NCI-H345 (cell line): ENCODE results near the gene ARAP2.
"Not testable (repeated sequence)": the region's sequence is repeated elsewhere in the genome, so short reads cannot be mapped to it uniquely, and the experiment has no call there.

Experiments
- DNase-seq: peaks from one replicate; lab custom pipeline; 2025; lab: John Stamatoyannopoulos, UW

The ARAP2 gene

DNA sequence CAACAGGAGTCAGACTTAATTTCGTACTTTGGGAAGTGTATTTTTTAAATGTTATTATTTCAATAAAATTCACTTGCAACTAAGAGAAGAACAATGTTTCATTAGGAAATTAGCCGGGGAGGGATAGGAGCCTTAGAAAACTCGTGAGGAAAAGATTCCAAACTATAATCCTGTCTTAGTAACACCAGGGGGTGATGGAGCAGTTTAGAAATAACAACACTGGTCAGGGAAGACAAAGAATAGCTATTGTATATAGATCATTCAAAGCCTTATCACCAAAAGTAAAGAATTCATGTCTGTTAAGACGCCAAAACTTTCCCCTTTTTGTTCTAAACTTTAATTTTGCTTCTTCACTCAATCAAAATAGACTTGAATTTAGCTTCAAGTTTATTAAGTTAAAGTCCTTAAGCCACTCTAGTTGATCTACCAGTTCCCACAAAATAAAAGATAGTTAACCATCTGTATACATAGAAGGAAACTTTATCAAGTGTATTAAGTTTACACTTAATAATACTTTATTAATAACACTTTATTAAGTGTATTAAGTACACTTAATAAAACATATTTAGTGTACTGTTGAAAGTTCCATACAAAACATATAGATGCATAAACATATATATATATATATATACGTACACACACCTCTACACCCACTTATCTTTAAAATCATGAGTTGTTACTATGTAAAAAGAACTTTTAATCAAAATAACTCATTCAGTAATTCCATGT lies 60.5 kb downstream of the ARAP2 start:
- no peak for DNase-seq

DNA sequence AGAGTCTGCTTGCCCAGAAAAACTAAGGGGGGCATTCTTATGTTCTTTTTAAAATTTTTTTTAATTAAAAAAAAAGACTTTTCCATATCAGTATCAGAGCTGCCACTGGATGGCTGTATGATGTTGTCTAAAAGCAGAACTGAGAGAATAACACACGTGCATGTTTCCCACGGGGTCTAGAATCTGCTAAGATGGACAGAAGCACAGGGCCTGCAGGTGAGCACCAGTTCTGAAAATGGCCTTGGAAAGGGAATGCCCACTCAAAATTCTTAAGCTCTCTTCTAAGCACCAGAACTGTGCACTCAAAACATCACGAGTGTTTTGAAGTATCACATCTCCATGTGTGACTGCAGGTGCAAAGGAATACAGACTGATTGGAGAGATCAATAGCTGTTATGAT lies 61.1 kb downstream of the ARAP2 start:
- no peak for DNase-seq

DNA sequence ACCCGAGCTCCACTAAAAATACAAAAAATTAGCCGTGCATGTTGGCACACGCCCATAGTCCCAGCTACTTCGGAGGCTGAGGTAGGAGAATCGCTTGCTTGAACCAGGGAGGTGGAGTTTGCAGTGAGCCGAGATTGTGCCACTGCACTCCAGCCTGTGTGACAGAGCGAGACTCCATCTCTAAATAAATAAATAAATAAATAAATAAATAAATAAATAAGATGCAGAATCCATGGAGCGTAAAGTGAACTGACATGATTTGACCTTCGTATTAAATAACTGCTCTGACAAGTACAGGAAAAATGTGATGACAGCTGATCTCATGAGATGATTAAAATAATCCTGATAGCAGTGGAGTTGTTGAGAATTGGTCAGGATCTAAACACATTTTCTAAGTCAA lies 62.0 kb downstream of the ARAP2 start:
- not testable (repeated sequence) for DNase-seq

DNA sequence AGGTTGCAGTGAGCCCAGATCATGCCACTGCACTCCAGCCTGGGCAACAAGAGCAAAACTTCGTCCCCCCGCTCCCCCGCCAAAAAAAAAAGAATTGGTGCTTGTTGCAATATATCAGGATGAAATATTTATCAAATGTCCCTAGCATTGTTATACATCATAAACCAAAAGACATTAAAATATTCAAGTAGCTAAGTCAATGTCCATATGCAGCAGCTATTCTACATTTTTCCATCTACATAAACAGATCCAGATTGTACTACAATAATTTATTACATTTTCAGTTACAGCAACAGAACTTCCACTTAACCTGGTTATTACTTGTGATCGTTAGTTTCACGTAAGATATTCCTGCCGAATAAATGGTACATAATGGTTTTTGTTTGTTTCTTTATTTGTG lies 64.1 kb downstream of the ARAP2 start:
- DNase-seq = no peak

DNA sequence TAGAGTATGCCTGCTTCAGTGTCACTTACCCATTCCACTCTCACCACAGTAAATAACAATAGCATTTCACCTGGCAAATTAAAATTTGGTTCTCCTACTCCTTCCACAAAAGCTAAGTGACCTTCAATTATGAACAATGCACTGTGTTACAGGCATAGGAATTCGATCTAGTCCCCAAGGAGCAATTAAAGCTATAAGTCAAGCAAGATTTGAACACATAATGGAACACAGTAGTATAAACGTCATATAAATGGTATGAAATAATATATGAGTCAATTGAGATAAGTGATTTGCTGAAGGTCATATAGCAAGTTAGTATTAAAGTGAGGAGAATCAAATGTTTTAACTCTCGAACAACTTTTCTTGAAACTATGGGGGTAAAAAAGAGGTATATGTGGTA lies 65.8 kb downstream of the ARAP2 start:
- DNase-seq = no peak

DNA sequence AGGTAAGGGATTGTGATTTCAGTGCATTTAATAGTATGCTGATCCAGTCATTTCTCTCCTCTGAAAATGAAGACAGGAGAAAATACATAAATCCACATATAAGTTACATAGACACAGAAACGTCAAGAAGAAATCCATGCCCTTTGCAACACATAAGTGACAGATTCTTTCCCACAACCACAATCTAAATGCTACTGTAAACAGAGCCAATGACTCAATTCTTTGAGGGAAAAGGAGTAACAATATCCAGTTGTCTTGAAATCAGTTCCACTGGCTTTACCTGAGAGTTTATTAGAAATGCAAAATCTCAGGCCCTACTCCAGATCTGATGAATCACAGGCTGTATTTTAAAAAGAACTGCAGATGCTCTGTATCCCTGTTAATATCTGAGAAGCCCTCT lies 66.4 kb downstream of the ARAP2 start:
- no peak for DNase-seq

DNA sequence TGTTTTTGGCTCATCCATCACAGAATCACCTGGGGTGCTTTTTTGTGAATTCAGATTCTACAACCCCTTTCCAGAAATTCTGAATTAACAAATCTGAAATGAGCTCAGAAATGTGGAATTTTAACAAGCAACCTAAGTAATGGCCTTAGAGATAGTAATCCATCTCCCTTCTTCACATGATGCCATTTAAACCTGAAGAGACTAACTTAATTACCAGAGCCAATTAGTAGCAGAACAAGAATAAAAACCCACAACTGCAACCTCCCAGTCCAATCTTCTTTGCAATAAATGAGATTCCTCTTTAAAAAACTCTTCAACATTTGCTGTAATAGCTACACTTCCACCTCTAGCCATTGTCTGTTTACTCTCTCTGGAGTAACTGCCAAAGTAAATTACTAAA lies 69.7 kb downstream of the ARAP2 start:
- DNase-seq = no peak

DNA sequence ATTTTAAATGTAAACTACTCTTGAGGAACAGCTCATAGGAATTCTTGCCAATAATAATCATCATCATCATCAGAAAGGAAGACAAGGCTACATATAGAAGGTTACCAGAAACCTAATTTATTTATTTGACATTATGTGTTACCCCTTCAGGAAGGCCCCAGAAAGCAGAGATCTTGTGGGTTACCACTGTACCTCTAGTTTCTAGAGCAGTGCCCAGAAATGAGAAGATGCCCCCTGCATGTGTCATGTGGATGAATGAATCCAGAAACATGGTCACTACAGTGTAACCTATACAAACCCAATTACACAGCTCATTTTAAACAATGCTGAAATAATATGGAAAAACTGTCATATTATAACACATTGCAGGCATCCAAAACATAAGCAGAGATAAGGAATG lies 70.4 kb downstream of the ARAP2 start:
- no peak for DNase-seq

DNA sequence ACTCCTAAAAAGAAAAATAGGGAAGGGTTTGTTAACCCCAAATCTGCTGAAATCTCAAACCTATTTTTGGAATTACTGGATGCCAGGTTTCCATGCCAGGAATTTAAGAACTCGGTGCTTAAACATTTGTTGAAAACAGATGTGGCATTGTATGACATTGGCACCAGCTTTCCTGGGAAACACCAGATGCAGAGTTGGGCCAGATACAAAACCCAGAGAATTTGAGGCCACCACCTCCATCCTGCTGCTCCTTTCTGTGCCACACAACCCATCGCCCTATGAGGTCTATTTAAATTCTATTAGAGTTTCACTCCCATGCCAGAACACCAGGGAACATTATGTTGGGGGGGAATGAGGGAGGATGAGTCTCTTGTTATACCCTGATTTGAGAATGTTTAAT lies 71.7 kb downstream of the ARAP2 start:
- no peak for DNase-seq

DNA sequence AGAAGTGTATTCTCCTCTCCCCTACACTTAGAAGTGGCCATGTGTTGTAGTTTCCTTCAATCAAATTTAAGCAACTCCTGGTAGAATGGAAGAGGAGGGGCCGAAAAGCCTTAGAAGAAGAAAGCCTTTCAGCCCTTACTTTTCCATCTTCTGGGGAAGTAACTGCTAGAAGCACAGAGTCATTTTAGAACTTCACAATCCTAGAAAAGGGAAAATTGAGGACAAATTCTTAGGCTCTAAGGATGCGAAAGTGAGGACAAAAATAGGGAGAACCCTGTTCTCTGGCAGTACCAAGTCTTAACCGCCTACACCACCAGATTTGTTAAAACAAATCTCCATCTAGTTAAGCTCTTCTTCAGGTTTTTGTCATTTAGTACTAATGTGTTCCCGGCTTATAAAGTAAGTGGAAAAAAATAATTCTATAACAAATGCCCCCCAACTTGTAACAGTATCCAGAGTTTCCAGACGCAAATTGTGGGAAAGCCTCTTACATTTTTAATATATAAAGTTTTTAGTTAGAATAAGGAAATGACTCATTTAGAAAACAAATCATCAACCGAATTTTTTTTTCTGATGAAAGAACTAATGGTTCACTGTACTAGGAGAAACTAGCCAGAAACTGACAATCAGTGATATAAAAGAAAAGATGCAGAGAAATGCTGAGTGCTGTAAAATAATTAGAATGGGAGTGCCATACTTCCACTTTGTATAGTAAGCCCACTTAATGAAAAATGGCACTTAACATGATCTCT lies 76.0 kb downstream of the ARAP2 start:
- no peak for DNase-seq

DNA sequence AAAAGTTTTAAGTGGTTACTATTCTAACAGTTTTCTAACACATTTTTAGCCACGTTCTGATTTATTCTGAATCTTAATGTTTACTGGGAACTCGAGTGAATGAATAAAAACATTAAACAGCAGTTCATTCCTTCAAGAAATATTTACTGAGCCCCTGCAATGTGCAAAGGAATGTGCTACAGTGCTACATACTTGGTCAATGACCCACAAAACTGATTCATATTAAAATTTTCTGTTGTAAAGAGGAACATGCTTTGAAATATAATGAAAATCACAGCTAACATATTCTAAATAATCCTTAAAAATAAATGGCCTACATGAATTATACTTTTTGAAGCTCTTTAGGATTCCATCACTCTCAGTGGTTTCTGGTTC lies 78.7 kb downstream of the ARAP2 start:
- DNase-seq = no peak

DNA sequence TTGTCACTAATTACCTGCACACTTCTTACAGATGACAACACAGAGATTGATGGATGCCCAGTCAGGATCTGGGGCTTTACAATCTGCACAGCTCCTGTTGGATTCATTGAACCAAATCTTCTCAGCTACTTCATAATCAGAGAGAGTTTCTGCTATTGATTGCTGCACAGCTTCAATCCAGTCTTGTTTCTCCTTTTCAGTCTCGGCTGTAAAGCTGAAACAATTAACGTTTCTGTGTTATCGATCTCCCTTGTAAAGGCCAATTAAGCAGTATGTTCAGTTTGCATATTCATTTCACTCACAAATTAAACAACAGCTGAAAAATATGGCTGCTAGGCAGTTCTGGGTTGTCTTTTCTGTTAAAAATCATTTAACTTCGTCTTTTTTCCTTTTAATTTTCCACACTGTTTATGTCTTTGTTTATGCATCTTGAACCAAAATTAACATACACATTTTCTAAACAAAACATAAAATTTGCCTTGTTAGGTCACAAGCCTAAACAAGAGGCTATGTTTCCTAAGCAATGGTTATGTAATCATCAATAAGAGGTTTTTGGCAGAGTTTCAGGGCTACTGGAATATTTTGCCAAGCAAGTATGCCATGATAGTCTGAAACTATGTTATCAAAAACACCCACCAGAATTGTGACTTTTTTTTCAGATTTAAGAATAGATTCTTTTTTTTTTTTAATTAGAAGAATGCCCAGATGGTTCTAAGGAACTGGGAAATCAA lies 79.2 kb downstream of the ARAP2 start:
- DNase-seq = no peak

DNA sequence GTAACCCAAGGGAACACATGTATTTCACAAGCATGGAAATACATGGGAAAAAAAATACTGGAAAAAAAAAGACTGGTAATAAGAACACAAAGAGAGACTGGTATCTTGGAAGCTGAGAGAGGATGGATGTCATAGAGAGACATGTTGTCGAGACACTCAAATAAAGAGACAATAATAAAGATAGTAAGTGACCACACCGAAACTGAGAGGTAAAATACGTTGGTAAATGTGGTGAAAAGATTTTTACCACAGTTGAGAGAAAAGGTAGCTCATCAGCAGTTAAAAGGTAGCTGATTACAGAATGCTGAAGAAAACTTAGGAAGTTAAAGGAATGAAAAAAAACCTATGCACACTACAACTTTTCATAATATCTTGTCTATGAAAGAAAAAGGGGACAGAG lies 81.1 kb downstream of the ARAP2 start:
- DNase-seq = no peak

DNA sequence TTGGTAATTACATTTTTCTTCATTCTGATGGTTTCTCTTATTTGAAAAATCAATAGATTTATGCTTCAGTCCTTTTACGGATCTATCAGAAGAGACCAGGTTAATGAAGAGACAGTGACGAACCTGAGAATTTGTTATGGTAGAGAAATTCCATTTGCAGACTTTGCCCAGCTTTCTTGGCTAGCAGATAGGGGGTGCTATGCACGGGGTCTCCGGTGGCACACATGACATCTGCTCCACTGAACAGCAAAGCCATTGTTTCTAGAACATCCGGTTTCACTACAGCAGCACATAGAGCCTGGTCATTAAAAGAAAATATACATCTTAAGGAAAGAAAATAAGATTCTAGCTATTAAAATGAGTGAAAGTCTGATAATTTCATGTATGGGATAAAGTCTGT lies 85.1 kb downstream of the ARAP2 start:
- DNase-seq = no peak

DNA sequence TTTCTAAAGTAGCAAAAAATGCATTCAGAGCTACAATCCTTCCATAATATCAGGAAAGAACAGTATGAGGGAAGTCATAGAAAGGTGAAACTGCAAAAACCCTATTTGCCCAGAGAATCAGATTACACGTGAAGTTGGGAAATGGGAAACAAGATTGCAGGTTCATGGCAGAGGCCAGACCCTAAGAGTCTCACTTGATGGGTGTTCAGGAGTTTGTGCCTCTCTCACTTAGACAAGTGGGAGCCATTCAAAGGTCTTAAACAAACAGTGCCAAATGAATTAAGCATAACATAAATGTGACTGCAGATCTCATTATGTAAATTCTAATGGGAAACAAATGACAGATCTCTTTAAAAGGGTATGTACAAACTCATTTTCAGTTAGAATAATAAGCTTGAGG lies 91.6 kb downstream of the ARAP2 start:
- peak; percentile 38 for DNase-seq

DNA sequence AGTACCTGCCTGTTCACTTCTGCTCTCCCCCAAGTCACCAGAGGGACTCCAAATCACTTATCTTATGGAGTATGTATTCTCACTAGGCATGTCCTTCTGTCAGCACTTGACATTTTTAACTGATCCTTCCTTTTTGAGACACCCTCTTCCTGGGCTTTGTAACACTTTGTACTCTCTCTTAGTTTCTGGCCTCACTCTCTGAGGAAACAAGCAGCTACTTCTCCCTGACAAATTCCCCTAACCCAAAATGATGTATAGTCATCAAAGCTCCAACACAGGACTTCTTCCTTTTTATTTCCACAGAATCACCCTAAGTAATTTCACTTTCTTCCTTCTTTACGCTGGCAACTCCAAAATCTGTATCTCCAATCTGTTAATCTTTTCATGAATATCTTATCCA lies 101.8 kb downstream of the ARAP2 start:
- no peak for DNase-seq

DNA sequence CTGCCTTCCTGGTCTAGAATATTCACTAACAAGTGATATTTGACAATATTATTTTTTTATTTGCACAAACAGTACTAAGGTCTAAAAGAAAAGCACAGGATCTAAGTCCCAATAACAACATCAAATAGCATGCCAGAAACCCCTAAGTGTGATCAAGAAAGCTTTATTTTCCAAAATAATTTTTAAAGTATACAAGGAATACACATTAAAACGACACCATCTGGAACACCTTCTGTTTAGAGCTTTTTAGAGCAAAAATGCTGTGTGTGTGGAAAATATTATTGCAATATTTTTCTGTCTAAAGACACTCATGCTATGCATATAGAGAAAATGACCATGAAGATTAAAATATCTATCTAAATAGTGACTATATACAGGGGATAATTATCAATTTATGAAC lies 103.1 kb downstream of the ARAP2 start:
- no peak for DNase-seq

DNA sequence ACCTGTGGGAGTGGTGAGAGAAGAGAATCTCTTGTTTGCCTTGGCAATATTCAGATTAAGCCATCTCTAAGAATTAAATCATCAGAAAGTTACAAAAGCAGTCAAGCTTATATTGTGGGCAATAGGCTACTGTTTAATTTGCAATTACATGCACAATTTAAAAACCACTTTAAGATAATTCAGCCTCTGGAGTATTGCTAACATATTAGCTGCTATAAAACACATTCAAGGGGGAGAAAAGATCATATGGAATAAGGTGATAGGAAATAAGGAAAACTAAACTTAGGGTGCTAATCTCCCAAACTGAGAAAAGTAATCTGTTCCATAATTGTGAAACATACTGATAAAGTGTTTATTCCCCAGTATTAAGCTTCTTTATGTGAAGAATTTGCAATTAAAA lies 103.9 kb downstream of the ARAP2 start:
- DNase-seq = no peak

DNA sequence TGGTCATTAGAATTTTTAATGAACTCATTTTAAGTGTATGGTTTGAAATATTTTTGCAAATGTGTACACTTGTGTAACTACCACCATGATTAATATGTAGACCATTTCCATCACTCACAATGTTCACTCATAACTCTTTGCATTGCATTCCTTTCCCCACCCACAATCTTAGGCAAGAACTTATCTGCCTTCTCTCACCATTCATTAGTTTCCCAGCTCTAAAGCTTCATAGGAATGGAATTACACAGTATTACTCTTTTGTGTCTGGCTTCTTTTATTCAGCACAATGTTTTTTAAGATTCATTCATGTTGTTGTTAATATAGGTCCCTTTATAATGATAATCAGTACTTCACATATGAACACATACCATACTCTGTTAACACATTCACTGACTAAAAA lies 106.1 kb downstream of the ARAP2 start:
- DNase-seq = no peak

DNA sequence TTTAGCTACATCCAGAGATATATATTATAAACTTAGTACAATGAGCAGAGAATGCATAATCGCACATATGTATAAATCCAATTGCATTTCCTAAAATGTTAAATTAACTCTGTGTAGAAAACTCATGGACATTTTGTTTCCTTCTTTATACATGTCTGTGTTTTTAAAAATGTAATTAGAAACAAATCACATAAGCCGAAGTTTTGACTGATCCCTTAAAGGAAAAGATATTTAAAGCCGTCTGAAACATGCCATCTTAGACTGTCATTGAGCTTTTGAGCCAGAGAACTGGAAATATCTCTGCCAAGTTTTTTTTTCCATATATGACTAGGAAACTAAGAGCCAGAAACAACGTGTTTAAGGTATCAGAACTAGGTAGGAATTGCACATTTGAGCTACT lies 107.0 kb downstream of the ARAP2 start:
- no peak for DNase-seq

DNA sequence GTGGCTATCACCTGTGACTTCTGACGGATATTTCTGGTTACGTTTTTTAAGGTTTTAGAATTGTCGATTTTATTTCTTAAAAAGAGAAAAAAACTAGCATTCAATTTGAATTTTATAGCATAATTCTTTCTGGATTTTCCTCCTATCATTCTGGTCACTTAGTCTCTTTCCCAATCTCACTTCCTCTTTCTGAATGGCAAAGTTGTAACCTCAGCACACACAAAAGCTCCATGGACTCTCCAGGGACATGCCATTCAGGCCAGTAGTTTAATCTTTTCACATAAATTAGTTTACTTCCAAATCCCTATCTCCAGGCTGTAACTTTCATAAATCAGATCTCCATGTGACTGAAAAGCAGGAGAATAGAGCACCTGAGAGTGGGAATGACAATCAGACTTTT lies 110.7 kb downstream of the ARAP2 start:
- no peak for DNase-seq

DNA sequence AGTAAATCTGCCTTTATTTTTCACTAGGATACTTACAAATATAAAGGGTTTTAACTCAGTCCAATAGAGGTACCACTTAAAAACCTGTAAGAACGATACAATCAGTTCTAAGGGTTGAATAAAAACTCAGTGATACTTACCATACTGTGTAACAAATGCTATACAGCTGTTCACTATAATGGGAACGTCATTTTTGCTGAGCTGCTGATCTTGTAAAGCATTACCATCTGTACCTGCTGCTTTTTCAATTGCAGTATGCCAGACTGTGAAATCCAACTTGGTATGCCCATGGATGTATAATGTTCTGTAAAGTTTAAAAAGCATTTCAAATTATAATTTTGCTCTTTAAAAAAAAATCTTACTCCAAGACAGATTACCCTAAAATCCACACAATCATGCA lies 111.2 kb downstream of the ARAP2 start:
- DNase-seq = no peak

DNA sequence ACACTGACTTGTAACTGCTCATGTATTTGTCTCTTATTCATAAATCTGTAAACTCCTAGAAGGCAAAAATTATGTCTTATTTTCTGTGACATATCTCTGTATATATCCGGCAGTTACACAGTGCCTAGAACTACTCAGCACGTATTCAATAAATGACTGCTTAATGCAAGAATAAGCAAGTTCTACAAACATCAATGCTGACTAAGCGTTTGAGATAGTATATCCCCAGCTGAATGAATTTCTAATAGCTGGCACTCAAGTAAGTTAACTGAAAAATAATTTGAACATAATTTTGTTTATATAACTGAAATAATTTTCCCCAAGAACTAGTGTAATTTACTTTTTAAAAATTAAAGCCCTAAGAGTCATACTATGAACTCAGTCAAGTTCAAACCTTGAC lies 113.7 kb downstream of the ARAP2 start:
- no peak for DNase-seq
